GM19468 (cell line): ENCODE measurements around the gene LIN37.

Source experiments
- ATAC-seq: cut with Tn5 transposase; IDR thresholded peaks from one replicate; pipeline ENCODE4 v1.9.1; 2021; ENCODE audit warnings: mild to moderate bottlenecking, moderate library complexity, moderate number of reproducible peaks; ENCODE audit not compliant: unreplicated experiment; ENCODE audit errors: extremely low read depth

The LIN37 gene

DNA sequence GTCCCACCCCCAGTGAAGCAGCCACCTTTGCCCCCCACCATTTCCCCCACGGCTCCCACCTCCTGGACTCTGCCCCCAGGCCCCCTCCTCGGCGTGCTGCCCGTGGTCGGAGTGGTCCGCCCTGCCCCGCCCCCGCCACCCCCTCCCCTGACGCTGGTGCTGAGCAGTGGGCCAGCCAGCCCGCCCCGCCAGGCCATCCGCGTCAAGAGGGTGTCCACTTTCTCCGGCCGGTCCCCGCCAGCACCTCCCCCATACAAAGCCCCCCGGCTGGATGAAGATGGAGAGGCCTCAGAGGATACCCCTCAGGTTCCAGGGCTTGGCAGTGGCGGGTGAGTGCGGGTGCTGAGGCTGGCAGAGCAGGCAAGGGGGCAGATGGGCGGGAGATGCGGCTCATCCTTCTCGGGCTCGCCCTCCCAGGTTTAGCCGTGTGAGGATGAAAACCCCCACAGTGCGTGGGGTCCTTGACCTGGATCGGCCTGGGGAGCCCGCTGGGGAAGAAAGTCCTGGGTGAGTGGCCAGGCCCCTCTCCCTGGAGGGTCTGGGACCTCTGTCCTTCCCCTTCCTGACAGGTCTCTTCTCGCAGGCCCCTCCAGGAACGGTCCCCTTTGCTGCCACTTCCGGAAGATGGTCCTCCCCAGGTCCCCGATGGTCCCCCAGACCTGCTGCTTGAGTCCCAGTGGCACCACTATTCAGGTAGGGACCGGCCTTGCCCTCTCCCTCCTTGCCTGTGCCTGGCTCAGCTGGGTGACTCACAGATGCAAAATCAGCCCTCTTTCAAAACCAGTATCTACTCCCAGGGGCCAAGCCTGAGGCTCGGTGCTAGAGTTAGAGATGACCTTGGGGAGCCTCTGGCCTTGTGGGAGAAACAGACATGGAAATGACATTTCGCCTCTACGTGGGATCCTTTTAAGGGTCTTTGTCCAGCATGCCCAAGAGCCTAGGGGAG lies 14.9 kb upstream of the LIN37 start:
- no peak for ATAC-seq

DNA sequence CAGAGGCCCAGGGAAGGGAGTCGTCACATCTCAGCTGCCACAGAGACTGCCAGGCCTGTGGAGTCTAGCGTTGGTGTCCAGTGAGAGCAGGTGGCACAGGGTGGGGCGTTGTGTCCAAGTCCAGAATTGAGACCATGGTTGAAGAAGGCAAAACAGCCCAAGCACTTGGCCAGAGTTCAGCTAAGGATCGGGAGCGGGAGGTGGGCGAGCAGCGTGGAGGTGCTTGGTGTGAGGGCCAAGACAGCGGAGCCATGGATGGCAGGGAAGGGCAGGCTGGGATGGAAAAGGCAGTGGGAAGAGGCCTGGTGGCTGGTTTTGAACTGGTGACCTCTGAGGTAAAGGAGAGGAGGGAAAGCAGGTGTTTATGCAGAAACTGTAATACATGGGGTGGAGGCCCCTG lies 14.1 kb upstream of the LIN37 start:
- ATAC-seq: no peak

GRCh38 chr19:35734889-35735288 lies 13.5 kb upstream of the LIN37 start:
- no peak for ATAC-seq

DNA sequence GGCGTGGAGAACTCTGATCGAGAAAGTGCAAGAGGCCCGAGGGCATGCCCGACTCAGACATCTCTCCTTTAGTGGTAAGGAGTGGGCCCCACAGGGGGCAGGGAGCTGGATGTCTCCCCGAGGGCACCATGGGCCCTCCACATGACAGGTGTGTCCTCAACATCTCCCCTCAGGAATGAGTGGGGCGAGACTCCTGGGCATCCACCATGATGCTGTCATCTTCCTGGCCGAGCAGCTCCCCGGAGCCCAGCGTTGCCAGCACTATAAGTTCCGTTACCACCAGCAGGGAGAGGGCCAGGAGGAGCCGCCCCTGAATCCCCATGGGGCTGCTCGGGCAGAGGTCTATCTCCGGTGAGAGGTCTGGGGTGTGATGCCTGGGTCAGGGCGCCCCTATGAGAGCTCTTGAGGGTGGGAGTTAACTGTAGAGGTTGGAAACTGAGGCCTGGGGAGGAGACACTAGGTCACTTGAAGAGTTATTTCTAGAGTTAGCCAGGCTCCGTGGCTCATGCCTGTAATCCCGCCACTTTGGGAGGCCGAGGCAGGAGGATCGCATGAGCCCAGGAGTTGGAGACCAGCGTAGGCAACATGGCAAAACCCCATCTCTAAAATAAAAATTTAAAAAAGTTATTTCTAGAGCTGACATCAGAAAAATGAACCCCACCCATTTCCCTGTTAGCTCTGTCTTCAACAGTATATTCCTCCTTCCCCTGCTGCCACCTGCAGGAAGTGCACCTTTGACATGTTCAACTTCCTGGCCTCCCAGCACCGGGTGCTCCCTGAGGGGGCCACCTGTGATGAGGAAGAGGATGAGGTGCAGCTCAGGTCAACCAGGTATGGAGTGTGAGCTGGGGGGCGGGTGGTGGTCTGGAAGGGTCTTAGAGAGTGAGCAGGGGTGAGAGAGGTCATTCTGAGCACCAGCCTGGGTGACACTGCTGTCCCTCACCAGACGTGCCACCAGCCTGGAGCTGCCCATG lies 11.2 kb upstream of the LIN37 start:
- no peak for ATAC-seq

GRCh38 chr19:35738021-35738886 lies 10.1 kb upstream of the LIN37 start:
- no peak for ATAC-seq

GRCh38 chr19:35738887-35739229 lies 9.5 kb upstream of the LIN37 start:
- no peak for ATAC-seq

DNA sequence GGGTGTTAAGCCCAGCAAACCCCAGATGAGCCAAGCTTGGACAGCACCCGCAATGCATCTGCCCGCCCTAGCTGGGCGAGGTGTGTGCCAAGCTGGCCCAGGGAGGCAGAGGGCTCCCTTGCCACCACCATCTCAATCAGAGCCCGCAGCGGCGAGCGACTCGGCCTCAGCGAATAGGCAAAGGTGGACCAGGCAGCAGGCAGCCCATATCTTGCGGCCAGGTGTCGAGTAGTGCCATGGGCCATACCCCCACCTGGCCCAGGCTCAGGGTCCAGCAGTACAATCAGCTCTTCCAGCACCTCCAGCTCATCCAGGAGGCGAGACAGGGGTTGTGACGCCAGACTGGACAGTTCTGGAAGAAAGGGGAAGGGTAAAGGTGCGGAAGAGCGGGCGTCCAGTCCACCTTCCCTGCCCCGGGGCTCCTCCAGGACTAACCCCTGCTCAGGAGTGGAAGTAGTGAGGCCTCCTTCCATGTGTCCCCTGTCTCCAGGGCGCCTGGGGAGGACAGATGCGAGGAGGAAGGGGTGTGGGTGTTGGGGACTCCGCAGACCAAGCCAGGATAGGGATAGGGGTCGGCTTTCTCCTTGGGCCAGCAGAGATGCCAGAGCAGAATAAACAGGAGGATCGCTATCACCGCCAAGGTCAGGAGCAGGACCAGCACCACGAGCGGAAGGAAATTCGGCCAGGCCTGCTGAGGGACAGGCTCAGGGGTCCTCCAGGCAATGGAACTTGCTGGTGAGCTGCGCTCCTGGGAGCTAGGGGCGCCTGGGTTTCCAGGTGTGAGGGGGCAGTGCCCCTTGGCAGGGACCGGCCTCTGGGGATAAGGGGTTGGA lies 8.9 kb upstream of the LIN37 start:
- ATAC-seq: no peak

- ATAC-seq: no peak
These were observed 8.3 kb upstream of the LIN37 start for GRCh38 chr19:35740108-35740422.

- peak; percentile 50 for ATAC-seq
These were observed 7.8 kb upstream of the LIN37 start for GRCh38 chr19:35740423-35741202.

GRCh38 chr19:35741203-35741515 lies 7.2 kb upstream of the LIN37 start:
- ATAC-seq: no peak

GRCh38 chr19:35742121-35742724 lies 6.2 kb upstream of the LIN37 start, which contains the start of gene IGFLR1:
IGFLR1 (minus strand) TSS chr19:35742452; CDS start chr19:35741180, 1,272 bp downstream.
- no peak for ATAC-seq

DNA sequence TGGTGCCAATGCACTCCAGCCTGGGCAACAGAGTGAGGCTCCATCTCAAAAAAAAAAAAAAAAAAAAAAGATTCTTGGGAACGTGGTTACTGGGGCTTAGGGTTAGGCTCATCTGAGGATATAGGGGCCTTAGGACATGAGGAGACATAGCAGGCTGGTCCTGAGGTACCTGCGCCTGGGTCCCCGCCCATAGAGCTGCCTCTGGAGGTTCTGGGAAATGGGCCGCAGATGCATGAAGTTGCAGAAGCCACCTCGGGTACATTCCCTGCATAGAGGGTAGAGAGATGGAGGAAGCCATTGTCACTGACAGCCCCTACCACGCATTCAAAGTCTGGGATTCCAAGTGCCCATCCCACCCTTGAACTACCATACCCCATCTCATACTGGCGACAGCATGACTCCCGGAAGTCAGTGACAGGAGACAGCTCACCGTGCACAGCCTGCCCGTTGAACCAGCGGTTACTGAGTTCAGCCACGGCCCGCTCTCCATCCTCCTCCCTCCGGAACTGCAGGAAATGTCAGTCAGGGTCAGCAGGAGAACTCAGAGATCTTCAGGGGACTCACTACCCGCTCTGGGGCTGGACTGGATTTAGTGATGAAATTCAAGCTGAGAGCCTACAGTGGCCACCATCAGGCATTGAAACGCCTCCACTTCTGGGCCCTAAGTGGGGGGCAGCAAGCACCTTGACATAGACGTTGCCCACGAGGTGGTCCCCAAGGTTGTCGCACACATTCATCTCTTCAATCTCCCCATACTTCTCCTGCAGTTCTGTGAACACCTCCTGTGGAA lies 4.5 kb upstream of the LIN37 start:
- no peak for ATAC-seq

DNA sequence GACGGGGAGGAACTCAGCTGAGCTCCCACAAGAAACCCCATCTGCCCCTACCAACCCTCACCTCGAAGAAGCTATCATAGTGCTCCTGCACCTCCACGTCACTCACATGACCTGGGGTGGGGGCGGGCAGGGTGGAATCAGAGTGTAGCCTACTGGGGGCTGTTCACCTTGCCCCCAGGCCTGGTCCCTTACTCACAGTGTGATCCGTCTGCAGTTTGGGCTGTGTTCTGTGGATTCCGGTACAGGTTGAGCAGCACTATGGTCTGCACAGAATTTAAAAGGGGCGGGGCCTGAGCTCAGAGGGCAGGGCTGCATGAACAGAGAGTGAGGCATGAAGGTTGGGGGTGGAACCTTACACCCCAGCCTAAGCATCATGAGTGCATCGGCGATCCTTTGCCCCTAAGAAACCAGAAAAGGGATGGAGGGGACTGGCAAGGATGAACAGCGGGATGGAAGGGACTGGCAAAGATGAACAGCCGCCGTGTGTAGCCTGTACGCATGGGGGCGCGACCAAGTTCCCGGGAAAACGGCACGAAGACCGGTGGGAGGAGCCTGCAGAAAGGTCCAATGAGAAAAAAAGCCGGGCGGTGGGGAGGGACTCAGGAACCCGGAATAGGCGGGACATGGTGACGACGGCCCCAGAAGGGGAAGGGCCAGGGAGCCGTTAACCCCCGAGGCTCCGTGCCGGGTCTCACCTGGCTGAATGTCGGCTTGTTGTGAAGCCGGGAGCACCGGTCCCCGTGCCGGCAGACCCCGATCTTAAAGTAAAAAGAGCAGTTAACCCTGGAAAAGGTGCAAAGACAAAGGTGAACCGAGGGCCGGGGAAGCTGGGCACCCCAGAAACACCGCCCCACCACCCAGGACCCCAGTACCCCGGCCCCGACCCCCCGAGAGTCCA lies 3.7 kb upstream of the LIN37 start:
- no peak for ATAC-seq

- peak; percentile 44 for ATAC-seq
These were observed 2.9 kb upstream of the LIN37 start, which contains the start of the genes PSENEN and U2AF1L4 for GRCh38 chr19:35745328-35746086. PSENEN (plus strand) TSS chr19:35745651; CDS start chr19:35745931, 280 bp downstream. U2AF1L4 (minus strand) TSS chr19:35745418; CDS start chr19:35745391, 27 bp downstream.

DNA sequence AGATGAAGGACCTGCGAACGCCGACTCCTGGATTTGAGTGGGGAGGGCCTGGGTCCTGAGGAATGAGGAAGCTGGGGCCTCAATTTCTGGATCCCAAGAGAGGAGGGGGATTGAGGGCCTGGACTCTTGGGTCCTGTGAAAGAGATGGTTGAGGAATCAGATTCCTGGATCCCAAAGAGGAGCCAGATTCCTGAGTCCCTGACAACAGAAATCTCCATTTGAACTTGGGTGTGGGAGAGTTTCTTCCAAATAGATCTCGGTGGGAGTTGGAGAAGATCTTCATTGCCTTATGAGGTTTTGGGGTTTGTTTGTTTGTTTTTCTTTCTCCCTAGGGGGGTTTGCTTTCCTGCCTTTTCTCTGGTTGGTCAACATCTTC lies 2.3 kb upstream of the LIN37 start:
- ATAC-seq: no peak

GRCh38 chr19:35746531-35746930 lies 1.8 kb upstream of the LIN37 start:
- no peak for ATAC-seq
